ENCODE results near the gene CCDC82.
"Not testable (repeated sequence)": the region's sequence is repeated elsewhere in the genome, so short reads cannot be mapped to it uniquely, and the experiment has no call there.

DNA sequence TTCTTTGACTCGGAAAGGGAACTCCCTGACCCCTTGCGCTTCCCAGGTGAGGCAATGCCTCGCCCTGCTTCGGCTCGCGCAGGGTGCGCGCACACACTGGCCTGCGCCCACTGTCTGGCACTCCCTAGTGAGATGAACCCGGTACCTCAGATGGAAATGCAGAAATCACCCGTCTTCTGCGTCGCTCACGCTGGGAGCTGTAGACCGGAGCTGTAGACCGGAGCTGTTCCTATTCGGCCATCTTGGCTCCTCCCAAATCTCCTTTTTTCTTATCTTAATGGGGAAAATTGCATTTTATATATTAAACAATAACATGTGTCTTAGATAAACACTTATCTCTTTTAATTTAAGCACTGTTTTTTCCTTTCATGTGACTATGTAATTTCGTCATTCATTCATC lies 21.7 kb upstream of the CCDC82 start:
- TF ChIP-seq, protein P1, sequence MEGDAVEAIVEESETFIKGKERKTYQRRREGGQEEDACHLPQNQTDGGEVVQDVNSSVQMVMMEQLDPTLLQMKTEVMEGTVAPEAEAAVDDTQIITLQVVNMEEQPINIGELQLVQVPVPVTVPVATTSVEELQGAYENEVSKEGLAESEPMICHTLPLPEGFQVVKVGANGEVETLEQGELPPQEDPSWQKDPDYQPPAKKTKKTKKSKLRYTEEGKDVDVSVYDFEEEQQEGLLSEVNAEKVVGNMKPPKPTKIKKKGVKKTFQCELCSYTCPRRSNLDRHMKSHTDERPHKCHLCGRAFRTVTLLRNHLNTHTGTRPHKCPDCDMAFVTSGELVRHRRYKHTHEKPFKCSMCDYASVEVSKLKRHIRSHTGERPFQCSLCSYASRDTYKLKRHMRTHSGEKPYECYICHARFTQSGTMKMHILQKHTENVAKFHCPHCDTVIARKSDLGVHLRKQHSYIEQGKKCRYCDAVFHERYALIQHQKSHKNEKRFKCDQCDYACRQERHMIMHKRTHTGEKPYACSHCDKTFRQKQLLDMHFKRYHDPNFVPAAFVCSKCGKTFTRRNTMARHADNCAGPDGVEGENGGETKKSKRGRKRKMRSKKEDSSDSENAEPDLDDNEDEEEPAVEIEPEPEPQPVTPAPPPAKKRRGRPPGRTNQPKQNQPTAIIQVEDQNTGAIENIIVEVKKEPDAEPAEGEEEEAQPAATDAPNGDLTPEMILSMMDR (IDR thresholded peaks at IDR 0.05) = not testable (repeated sequence)
- TF ChIP-seq POLR2AphosphoS5 (IDR thresholded peaks at IDR 0.05; ENCODE audit: low read depth, low read length) = not testable (repeated sequence)

Data from Panc1 (cell line).